RCC 7860 (cell line): ENCODE results near the gene TOR1AIP2.
A peak's percentile ranks its signal among the peaks of the same experiment; 100 is the strongest.

Experiments
- DNase-seq: peaks from one replicate; pipeline ENCODE4 v3.0.0-alpha.2; 2015; ENCODE audit warnings: low spot score
- FAIRE-seq: peaks from 2 replicates; lab custom pipeline; 2012; peaks lifted over from hg19 to GRCh38; lab: Jason Lieb, UNC

The TOR1AIP2 gene

DNA sequence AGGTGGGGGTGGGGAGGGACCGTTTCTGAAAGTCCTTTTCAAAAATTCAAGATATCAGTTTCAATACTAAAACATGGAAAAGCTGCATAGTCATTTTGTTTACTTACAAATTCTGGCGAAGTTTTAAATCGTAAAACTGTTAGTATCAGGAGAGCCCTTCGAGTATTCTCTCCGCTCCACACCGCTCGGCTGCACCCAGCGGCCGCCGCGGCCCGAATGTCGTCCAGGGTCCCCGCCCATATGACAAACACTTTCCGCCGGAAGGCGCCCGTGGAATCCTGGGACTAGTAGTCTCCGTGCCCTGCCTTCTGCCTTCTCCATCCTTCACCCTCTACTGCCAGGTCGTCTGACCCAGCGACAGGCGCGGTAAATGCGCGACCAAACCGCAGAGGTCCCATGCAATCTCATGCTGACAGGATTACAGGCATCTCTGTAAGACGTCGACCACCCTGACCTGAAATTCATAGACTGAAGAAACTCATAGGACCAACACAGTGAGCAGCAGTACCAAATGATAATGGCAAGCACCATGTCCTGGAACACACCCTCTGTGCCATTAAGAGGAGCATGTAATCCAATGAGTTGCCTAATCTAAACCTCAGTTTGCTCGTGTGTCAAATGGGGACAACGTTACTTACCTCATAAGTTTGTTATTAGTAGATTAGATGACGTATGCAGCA is at the start of gene TOR1AIP2:
Gene TOR1AIP2, minus strand, starts transcription at position 218 of the 680 bp plus-strand sequence. CDS start 25,138 bp downstream, outside the sequence.
- DNase-seq (peak; percentile 65), FAIRE-seq (peak; percentile 56)

- DNase-seq, result no peak
- FAIRE-seq, result no peak
Observed at GRCh38 chr1:179926850-179927205, 49.2 kb upstream of the TOR1AIP2 start.

DNA sequence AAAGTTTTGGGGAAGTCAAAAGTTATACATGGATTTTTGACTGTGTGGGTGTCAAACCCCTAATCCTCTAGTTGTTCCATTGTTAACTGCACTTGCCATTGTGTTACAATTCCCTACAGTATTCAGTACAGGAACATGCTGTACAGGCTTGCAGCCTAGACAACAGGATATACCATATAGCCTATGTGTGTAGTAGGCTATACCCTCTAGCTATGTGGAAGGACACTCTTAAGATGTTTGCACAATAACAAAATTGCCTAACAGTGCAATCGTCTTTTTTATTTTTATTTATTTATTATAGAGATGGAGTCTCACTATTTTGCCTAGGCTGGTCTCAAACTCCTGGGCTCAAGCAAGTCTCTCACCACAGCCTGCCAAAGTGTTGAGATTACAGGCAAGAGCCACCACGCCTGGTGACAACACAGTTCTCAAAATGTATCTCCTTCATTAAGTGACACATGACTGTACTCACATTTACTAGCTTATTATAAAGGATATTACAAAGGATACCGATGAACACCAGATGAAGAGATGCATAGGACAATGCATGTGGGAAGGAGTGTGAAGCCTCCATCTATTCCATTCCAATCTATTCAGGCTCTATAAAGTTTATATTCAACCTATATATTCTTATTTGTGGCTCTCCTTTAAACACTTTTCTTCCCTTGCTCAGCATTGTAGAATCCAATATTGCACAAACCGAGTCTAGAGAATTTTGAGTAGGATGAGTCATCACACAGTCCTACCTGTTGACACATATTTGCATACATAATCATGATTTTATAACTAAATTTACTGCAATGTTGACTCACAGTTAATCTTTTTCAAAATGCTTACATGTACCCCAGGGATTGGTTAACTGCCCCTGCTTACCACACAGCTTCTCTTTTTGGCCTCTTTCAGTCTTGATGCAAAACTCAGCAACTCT is 48.6 kb upstream of the TOR1AIP2 start:
- DNase-seq (no peak), FAIRE-seq (no peak)

DNA sequence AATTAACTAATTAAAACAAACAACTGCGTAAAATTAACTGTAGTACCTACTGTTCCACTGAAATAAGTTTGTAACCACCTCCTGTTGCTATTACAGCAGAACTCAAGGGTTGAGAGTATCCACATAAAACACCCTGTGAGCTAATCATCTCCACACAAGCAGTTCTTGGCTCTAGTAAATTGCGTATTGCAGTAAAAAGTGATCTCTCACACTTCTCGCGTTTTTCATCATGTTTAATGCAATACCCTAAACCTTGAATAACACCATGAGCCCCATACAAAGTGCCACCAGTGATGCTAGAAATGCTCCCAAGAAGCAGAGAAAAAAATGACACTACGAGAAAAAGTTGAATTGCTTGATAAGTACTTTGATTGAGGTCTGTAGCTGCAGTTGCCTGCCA is 47.7 kb upstream of the TOR1AIP2 start:
- DNase-seq (no peak), FAIRE-seq (no peak)

DNA sequence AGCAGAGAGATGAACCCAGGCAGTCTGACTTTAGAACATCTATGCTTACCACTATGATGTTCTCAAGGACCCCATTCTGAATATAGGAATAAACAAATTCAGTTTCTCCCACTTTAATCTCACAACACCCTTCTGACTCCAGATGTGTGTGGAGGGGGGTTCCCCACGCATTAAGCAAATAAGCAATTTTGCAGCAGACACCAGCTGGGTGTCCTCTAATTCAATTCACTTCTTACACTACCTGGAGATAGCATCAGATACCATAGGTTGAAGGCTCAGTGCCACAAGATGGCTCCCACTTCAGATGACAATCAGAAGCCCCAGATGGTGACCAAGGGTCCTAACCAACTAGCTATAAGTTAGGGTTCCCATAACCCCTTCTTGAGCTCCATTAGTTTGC is 46.7 kb upstream of the TOR1AIP2 start:
- FAIRE-seq (no peak), DNase-seq (no peak)

- FAIRE-seq, result no peak
- no peak for DNase-seq
Observed at GRCh38 chr1:179923029-179923428, 45.4 kb upstream of the TOR1AIP2 start.

DNA sequence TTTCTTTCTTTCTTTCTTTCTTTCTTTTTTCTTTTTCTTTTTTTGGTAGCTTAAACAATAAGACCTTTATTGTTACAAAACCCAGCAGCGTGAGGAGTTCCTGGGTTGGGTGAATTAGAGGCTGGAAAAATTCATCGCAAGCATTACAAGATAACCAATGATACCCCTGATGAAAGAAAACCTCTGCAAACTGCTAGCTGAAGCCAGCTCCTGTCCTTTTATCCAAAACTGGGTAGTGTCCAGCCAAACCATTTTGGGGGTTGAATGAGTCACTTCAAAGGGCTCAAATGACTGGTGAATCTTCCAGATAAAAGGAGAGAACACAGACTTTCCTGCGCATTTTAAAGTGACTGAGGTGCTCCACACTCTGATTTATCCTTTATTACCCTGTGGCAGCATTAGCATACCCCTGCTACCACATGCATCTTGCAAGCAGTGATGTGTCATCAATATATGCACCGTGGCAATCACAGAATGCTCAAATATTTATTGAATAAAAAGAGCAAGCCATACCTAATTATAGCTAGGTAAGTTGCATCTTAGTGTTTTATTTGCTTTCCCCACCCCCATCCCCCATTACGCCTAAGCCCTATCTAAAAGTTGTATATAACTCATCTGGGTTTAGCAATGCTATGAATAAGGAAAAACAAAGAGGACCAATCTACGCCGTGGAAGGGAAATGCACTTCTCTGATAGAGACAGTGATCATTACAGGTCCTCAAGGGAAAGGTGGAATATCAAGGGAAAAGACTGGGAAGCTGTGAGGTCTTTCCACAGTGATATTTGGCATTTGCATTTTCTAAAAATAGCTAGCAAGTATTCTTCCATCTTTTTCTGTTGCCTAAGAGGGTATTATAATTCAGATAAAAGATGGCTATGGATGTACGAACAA is 44.6 kb upstream of the TOR1AIP2 start:
- DNase-seq (no peak), FAIRE-seq (no peak)

DNA sequence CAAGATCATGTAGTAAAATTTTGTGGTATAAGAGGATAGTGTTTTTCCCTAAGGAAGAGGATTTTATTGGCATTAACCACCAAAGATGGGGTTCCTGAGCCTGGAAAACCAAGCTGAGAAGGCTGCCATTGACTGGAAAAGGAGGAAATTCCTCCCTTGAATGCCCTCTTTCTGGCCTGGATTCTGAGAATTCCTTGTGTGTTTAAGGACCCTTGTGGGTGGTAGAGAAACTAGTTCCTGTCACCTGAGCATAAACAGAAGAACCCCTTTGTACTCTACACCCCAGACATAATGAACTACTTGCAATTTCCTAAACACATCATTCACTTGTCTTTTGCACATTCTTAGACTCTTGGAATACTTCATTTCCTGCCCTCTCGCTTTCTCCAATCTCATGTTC is 43.9 kb upstream of the TOR1AIP2 start:
- FAIRE-seq (no peak), DNase-seq (no peak)

DNA sequence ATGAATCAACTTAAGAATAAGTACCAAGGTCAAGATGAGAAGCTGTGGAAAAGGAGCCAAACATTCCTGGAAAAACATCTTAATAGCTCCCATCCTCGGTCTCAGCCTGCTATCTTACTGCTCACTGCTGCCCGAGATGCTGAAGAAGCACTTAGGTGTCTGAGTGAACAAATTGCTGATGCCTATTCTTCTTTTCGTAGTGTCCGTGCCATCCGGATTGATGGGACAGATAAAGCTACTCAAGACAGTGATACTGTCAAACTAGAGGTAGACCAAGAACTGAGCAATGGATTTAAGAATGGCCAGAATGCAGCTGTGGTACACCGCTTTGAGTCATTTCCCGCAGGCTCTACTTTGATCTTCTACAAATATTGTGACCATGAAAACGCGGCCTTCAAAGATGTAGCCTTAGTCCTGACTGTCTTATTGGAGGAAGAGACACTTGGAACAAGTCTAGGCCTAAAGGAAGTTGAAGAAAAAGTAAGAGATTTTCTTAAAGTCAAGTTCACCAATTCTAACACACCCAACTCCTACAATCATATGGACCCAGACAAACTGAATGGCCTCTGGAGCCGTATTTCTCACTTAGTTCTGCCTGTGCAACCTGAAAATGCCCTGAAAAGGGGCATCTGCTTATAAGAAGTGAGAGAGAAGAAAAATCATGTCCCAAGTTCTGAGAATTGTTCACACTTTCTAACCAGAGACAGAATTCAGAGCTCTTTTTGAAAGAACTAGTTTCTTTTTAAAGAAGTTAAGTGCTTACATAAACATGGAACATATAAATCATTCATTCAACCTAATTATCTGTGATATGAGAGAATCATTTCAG is 40.2 kb upstream of the TOR1AIP2 start:
- DNase-seq (no peak), FAIRE-seq (no peak)

DNA sequence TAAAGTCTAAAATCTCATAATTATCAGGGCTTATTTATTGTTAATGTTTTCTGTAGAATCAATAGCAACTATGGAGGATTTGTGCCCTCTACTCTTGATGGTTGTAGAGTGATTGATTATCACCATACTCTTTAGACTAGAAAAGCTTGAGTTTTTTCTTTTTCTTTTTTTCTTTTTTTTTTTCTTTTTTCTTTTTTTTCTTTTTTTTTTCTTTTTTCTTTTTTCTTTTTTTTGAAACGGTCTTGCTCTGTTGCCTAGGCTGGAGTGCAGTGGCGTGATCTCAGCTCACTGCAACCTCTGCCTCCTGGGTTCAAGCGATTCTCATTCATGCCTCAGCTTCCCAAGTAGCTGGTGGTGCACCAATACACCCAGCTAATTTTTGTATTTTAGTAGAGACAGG is 34.2 kb upstream of the TOR1AIP2 start:
- no peak for FAIRE-seq
- no peak for DNase-seq

GRCh38 chr1:179910934-179911333 is 33.3 kb upstream of the TOR1AIP2 start:
- DNase-seq, result no peak
- no peak for FAIRE-seq

DNA sequence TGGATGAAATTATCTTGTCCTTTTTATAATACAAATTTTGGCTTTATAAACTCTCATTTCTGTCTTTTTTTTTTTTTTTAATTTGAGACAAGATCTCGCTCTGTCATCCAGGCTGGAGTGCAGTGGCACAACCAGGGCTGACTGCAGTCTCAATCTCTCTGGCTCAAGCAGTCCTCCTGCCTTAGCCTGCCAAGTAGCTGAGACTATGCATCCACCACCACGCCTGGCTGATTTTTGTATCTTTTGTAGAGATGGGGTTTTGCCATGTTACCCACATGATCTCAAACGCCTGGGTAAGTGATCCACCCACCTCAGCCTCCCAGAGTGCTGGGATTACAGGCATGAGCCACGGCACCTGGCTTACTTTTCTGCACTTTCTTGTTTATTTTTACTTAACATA is 12.0 kb upstream of the TOR1AIP2 start:
- DNase-seq (no peak), FAIRE-seq (no peak)

- DNase-seq (no peak), FAIRE-seq (no peak)
Observed at GRCh38 chr1:179888071-179888470, 10.5 kb upstream of the TOR1AIP2 start.

GRCh38 chr1:179883745-179884138 is 6.1 kb upstream of the TOR1AIP2 start:
- FAIRE-seq, result no peak
- DNase-seq, result peak; percentile 45

GRCh38 chr1:179883040-179883744 is 5.6 kb upstream of the TOR1AIP2 start:
- DNase-seq (no peak), FAIRE-seq (no peak)

DNA sequence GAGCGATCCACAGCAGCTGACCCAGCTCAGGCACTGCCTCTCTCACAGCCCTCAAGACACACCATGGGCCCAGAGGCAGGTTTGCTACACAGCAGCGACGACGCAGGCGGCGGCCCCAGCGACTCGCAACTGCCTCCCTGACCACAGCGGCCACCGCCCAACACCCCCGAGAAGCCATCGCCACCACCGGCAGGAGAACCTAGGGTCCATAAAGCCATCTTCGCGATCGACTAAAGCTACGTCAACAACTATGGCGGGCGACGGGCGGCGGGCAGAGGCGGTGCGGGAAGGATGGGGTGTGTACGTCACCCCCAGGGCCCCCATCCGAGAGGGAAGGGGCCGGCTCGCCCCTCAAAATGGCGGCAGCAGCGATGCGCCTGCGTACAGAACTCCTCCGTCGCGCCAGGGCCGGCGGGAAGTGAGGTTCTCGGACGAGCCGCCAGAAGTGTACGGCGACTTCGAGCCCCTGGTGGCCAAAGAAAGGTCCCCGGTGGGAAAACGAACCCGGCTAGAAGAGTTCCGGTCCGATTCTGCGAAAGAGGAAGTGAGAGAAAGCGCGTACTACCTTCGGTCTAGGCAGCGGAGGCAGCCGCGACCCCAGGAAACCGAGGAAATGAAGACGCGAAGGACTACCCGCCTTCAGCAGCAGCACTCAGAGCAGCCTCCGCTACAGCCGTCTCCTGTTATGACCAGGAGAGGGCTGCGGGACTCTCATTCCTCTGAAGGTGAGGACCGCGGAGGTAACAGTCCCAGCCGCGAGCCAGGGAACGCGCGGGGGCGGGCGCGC is 4.8 kb upstream of the TOR1AIP2 start, which contains the start of gene TOR1AIP1:
Gene TOR1AIP1, plus strand, starts transcription at position 33 of the 787 bp plus-strand sequence. Its CDS starts 218 bp downstream, at position 251.
- FAIRE-seq, result no peak

GRCh38 chr1:179881642-179882252 is 4.1 kb upstream of the TOR1AIP2 start:
- FAIRE-seq (no peak), DNase-seq (peak; percentile 73)

More for the DNA sequence above, 4.8 kb upstream of the TOR1AIP2 start, which contains the start of gene TOR1AIP1:
- DNase-seq, result peak; percentile 90

- DNase-seq (no peak), FAIRE-seq (no peak)
Observed at GRCh38 chr1:179879797-179880196, 2.2 kb upstream of the TOR1AIP2 start.
